Daoy (cell line): ENCODE measurements around the gene INSR. TPM values are rescaled to one million over a fixed set of nuclear protein-coding genes. Genes with fewer than 3 reads are reported as not detected.
"Not testable (repeated sequence)": the region's sequence is repeated elsewhere in the genome, so short reads cannot be mapped to it uniquely, and the experiment has no call there.

ENCODE experiments used
- DNase-seq: peaks from one replicate; pipeline ENCODE4 v3.0.0-alpha.2; 2015; ENCODE audit warnings: low read depth
- total RNA-seq: library from RNA; depleted of rRNA; stranded (reverse); fragments of >200 nt; shearing (Covaris generic); gene quantifications from 2 replicates; pipeline ENCODE4 v1.2.3, GENCODE V29; 2014

Gene INSR
- total RNA-seq, 1 experiment from 2014 or later = 8.9 TPM

GRCh38 chr19:7258041-7258839, 36.0 kb downstream of the INSR start:
- DNase-seq = no peak

- peak; percentile 87 for DNase-seq
Observed at GRCh38 chr19:7257148-7258040, 36.8 kb downstream of the INSR start.

DNA sequence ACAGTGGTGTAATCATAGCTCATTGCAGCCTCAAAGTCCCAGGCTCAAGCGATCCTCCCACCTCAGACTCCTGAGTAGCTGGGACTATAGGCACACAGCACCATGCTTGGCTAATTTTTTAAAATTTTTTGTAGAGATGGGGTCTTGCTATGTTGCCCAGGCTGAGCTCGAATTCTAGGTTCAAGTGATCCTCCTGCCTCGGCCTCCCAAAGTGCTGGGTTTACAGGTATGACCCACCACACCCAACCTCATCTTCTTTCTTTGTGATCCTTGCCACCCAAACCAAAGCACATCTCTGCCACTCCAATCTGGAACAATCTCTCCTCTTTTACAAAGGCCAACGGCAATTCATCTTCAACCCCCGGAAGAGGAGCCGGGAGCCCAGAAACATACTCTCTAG, 38.6 kb downstream of the INSR start:
- DNase-seq = no peak

GRCh38 chr19:7255119-7255518, 39.1 kb downstream of the INSR start:
- no peak for DNase-seq

DNA sequence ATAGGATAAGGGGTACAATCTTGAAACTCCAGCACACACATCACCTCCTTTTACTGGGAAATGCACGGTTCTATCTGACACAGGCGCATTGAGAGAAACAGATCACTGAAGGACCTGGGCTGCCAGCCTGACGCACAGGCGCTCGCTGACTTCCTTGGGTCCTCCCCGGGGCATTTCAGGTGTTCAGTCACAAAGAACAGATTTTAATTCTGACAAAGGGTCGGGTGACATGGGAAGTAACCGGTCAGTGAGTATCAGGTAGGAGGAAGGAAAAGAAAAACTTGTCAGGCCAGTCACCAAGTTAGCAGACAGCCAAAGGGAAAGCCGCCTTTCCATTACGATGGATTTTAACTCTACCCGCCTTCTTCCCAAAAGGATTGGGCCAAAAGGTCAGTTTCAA, 39.6 kb downstream of the INSR start:
- DNase-seq = no peak

DNA sequence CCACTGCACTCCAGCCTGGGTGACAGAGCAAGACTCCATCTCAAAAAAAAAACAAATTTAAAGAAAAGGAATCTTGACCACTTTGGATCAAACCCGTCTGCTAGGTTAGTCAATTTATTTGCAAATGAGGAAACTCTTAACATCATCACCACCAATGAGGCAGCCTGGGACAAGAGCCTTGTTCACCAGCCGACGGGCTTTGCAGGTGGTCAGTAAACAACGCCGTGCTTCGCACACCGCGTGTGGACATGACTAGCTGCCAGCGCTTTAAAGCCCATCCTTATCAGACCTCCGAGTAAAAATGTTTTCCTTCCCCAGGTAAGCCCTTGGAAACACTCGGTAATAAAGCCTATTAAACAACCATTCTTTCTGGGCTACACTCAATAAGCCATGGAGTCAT, 41.9 kb downstream of the INSR start:
- DNase-seq = no peak

GRCh38 chr19:7251494-7251893, 42.7 kb downstream of the INSR start:
- DNase-seq = no peak

GRCh38 chr19:7250951-7251350, 43.3 kb downstream of the INSR start:
- no peak for DNase-seq

DNA sequence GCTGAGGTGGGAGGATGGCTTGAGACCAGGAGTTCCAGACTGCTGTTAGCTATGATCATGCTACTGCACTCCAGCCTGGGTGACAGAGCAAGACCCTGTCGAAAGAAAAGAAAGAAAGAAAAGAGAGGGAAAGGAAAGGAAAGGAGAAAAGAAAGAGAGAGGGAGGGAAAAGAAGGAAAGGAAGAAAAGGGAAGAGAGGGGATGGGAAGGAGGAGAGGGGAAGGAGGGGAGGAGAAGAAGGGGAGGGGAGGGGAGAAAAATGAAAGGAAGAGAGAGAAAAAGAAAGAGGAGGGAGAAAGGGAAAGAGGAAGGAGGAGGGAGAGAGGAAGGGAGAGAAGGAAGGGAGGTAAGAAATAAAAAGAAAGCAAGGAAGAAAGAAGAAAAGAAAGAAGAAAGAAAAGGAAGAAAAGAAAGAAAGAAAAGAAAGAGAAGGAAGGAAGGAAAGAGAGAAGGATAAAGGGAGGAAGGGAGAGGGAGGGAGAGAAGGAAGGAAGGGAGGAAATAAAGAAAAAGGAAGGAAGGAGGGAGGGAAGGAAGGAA, 44.1 kb downstream of the INSR start:
- no peak for DNase-seq

DNA sequence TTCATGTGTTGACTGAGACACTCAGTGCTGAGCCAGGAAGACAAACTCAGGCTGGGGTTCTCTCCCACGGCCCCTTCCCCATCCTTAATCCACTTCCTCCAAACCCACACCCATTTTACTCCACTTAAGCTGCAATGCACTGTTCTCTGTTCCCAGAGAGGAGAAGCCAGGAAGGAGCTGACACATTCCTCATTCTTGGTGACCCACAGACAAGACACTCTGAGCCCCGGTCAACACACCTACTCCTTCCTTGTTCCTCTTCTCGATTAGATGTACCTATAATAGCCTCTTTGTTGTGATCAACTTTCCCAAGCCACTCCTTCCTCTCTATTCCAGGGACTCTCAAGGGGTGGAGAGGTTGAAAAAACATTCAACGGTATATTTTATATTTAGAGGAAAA, 47.1 kb downstream of the INSR start:
- DNase-seq = no peak

DNA sequence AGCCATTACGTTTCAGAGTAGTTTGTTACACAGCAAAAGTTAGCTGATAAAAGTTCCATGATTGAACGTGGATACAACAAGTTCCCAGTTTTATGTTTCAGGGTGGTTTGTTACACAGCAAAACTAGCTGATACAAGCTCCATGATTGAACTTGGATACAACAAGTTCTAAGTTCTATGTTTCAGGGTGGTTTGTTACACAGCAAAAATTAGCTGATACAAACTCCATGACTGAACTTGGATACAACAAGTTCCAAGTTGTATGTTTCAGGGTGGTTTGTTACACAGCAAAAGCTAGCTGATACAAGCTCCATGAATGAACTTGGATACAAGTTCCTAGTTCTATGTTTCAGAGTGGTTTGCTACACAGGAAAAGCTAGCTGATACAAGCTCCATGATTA, 47.6 kb downstream of the INSR start:
- DNase-seq = no peak

DNA sequence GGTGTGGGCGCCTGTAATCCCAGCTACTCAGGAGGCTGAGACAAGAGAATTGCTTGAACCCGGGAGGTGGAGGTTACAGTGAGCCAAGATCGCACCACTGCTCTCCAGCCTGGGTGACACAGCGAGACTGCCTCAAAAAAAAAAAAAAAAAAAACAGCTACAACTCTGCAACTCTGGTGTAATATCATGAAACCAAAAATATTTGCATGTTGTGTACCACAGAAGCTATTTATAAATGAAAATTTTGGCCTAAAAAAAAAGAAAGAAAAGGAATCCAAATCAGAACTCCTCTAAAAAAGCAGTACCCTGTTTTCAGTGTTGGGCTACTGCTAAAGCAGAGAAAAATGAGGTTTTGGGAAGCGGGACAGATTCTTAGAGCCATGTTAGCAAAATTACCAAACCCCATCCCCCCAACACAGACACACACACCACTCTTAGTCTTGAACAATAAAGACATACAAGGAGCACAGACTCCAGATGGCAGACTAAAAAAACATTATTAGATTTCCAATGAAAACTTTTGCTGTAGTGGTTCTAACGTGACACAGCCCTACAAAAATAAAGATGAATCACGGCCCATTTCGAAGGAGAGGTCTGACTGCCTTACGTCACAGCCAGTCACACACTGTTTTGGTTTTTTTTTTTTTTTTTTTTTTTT, 51.5 kb downstream of the INSR start:
- DNase-seq = peak; percentile 83

DNA sequence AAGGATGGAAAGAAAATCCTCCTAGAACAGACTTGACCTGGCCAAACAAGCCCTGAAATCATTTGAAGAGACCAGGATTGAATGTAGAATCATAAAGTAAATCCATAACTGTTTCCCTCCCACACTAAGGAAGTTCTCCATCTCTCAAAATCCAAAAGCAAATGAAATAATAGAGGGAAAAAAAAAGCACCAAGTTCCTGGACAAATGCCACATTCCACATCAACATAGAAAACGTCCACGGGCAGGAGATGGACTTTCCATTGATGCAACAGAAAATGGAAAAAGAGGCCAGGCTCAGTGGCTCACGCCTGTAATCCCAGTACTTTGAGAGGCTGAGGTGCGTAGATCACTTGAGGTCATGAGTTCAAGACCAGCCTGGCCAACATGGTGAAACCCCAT, 56.2 kb downstream of the INSR start:
- DNase-seq = no peak

DNA sequence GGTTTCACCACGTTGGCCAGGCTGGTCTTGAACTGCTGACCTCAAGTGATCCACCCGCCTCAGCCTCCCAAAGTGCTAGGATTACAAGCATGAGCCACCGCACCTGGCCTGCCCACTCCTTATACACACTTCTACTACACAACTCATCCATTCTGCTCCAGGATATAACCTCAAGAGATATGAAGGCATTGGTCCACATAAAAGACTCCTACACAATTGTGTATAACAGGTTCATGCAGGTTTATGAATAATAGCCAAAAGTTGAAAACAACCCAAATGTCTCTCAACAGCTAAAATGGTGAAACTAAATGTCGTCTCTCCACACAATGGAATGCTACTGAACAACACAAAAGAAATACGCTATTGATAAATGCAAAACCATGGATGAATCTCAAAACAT, 58.1 kb downstream of the INSR start:
- DNase-seq = no peak

- DNase-seq = no peak
Observed at GRCh38 chr19:7230826-7231225, 63.4 kb downstream of the INSR start.

DNA sequence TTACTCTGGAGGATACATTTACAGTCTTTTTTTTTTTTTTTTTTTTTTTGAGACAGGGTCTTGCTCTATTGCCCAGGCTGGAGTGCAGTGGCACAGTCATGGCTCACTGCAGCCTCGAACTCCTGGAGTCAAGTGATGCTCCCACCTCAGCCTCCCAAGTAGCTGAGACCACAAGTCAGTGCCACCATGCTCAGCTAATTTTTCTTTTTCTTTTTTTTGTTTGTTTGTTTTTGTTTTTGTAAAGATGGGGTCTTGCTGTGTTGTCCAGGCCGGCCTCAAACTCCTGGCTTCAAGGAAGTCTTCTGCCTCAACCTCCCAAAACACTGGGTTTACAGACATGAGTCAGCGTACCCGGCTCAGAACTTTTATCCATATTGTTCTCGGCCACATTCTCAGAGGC, 64.5 kb downstream of the INSR start:
- DNase-seq = no peak

- no peak for DNase-seq
Observed at GRCh38 chr19:7228935-7229541, 65.2 kb downstream of the INSR start.

DNA sequence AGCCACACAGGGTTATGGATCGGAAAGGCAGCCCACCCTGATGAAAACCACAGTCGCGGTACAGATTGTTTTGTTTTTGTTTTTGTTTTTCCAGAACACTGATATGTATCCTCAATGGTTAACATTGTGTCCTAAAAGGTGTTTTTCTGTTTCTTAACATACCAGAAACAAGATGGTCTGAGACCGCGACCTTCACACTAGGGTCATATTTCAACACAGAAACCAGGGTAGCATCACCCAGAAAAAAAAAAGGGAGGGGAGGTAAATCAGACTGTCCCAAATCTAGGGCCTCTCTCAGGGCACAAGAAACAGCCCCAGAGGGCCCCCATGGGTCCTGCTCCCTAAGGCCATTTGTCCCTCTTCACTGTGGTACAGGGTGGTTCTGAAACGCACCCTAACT, 66.5 kb downstream of the INSR start:
- no peak for DNase-seq

- DNase-seq = not testable (repeated sequence)
Observed at GRCh38 chr19:7227149-7227548, 67.1 kb downstream of the INSR start.

DNA sequence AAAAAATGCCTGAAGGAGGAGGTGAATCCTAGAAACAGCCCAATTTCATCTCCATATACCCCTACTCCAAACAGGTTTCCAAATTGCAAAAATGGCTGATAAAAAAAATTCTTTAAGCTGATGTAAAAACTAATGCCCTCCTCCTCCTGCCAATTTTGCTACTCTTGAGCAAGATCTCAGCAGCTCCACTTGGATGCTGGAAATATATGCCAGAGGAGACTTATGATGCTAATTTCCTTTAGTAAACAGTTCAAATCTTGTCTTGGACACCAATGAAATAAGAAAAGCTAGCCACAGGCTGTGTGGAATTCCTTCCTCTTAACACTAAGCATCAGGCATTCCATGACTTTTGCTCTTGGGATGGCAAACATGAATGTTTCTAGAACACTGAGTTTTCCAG, 67.5 kb downstream of the INSR start:
- no peak for DNase-seq

DNA sequence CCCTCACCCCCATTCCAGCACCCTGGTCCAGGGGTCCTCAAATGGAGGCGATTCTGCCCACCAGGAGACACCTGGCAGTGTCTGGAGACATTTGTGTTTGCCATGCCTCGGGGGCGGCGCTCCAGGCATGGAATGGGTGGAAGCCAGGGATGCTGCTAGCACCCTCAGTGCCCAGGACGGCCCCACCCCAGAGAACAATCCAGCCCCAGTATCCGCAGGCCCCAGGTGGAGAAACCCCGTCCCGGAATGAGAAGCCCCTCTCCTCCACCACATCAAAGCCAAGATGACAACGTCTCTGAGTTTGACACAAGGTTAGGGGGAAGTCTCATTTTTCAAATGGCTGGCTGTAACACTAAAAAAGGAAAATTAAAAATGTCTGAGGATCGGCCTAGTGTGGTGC, 68.5 kb downstream of the INSR start:
- no peak for DNase-seq

- DNase-seq = no peak
Observed at GRCh38 chr19:7224995-7225394, 69.2 kb downstream of the INSR start.
